ENCODE data around the gene SYCE1L.
"Not testable (repeated sequence)": the region's sequence is repeated elsewhere in the genome, so short reads cannot be mapped to it uniquely, and the experiment has no call there.

SYCE1L gene

GRCh38 chr16:77234611-77235010 is 35.4 kb downstream of the SYCE1L start:
- no peak overlapping the region for H3K9ac ChIP-seq
- H3K79me2 ChIP-seq (ENCODE audit: insufficient read depth, low read depth) = no peaks in the 10 kb centered on the region
- no peaks in the 10 kb centered on the region for H3K27me3 ChIP-seq (ENCODE audit: insufficient read depth, low read depth)
- H4K20me1 ChIP-seq (ENCODE audit: insufficient read depth) = no peaks in the 10 kb centered on the region
- no peaks in the 10 kb centered on the region for H3K36me3 ChIP-seq (ENCODE audit: insufficient read depth)
- no peak for TF ChIP-seq CTCF (conservative IDR thresholded peaks at IDR 0.05; ENCODE audit: low read depth, low read length)
- H3K4me1 ChIP-seq (ENCODE audit: low read depth, poor library complexity, severe bottlenecking) = peaks cover 5% of the 10 kb centered on the region
- no peak overlapping the region for H3K27ac ChIP-seq
- no peak overlapping the region for H2AFZ ChIP-seq (ENCODE audit: low read depth)
- no peak overlapping the region for H3K4me3 ChIP-seq (IDR thresholded peaks at IDR 0.05; ENCODE audit: insufficient read depth, low read depth, low read length)
- no peak overlapping the region for H3K4me2 ChIP-seq

- no peak overlapping the region for H3K4me3 ChIP-seq (IDR thresholded peaks at IDR 0.05; ENCODE audit: insufficient read depth, low read depth, low read length)
- TF ChIP-seq CTCF (conservative IDR thresholded peaks at IDR 0.05; ENCODE audit: low read depth, low read length) = peak; percentile 96
Measured at GRCh38 chr16:77236063-77236511, 36.9 kb downstream of the SYCE1L start.

GRCh38 chr16:77238593-77238992 is 39.4 kb downstream of the SYCE1L start:
- H3K4me1 ChIP-seq (ENCODE audit: low read depth, poor library complexity, severe bottlenecking) = no peaks in the 10 kb centered on the region

More at GRCh38 chr16:77236063-77236511, 36.9 kb downstream of the SYCE1L start:
- H3K4me2 ChIP-seq = peak overlapping the region; percentile 41; the same call in 1 of the 2 replicates
- peaks cover 3% of the 10 kb centered on the region for H3K4me1 ChIP-seq (ENCODE audit: low read depth, poor library complexity, severe bottlenecking)
- H3K9ac ChIP-seq = no peak overlapping the region
- peak overlapping the region; percentile 69 for H2AFZ ChIP-seq (ENCODE audit: low read depth)
- no peaks in the 10 kb centered on the region for H3K27me3 ChIP-seq (ENCODE audit: insufficient read depth, low read depth)
- no peaks in the 10 kb centered on the region for H4K20me1 ChIP-seq (ENCODE audit: insufficient read depth)
- no peaks in the 10 kb centered on the region for H3K79me2 ChIP-seq (ENCODE audit: insufficient read depth, low read depth)
- no peak overlapping the region for H3K27ac ChIP-seq
- H3K36me3 ChIP-seq (ENCODE audit: insufficient read depth) = no peaks in the 10 kb centered on the region

GRCh38 chr16:77242471-77242870 is 43.3 kb downstream of the SYCE1L start:
- not testable (repeated sequence) for H3K36me3 ChIP-seq (ENCODE audit: insufficient read depth)

More at GRCh38 chr16:77238593-77238992, 39.4 kb downstream of the SYCE1L start:
- no peaks in the 10 kb centered on the region for H3K79me2 ChIP-seq (ENCODE audit: insufficient read depth, low read depth)
- no peak for TF ChIP-seq CTCF (conservative IDR thresholded peaks at IDR 0.05; ENCODE audit: low read depth, low read length)
- no peak overlapping the region for H3K4me2 ChIP-seq
- no peaks in the 10 kb centered on the region for H3K36me3 ChIP-seq (ENCODE audit: insufficient read depth)
- H4K20me1 ChIP-seq (ENCODE audit: insufficient read depth) = no peaks in the 10 kb centered on the region
- H3K9ac ChIP-seq = no peak overlapping the region
- no peak overlapping the region for H2AFZ ChIP-seq (ENCODE audit: low read depth)
- no peak overlapping the region for H3K4me3 ChIP-seq (IDR thresholded peaks at IDR 0.05; ENCODE audit: insufficient read depth, low read depth, low read length)
- H3K27me3 ChIP-seq (ENCODE audit: insufficient read depth, low read depth) = no peaks in the 10 kb centered on the region
- no peak overlapping the region for H3K27ac ChIP-seq

GRCh38 chr16:77246150-77246549 is 46.9 kb downstream of the SYCE1L start:
- H2AFZ ChIP-seq (ENCODE audit: low read depth) = no peak overlapping the region
- no peaks in the 10 kb centered on the region for H3K27me3 ChIP-seq (ENCODE audit: insufficient read depth, low read depth)
- no peak overlapping the region for H3K4me3 ChIP-seq (IDR thresholded peaks at IDR 0.05; ENCODE audit: insufficient read depth, low read depth, low read length)
- H3K4me2 ChIP-seq = no peak overlapping the region
- H3K36me3 ChIP-seq (ENCODE audit: insufficient read depth) = no peaks in the 10 kb centered on the region
- no peak overlapping the region for H3K27ac ChIP-seq
- no peaks in the 10 kb centered on the region for H4K20me1 ChIP-seq (ENCODE audit: insufficient read depth)
- no peaks in the 10 kb centered on the region for H3K4me1 ChIP-seq (ENCODE audit: low read depth, poor library complexity, severe bottlenecking)
- H3K79me2 ChIP-seq (ENCODE audit: insufficient read depth, low read depth) = no peaks in the 10 kb centered on the region
- H3K9ac ChIP-seq = no peak overlapping the region
- TF ChIP-seq CTCF (conservative IDR thresholded peaks at IDR 0.05; ENCODE audit: low read depth, low read length) = no peak

More at GRCh38 chr16:77242471-77242870, 43.3 kb downstream of the SYCE1L start:
- H3K4me2 ChIP-seq; H3K79me2 ChIP-seq (ENCODE audit: insufficient read depth, low read depth); H3K4me3 ChIP-seq (IDR thresholded peaks at IDR 0.05; ENCODE audit: insufficient read depth, low read depth, low read length); H2AFZ ChIP-seq (ENCODE audit: low read depth); H4K20me1 ChIP-seq (ENCODE audit: insufficient read depth); H3K27ac ChIP-seq; H3K9ac ChIP-seq; H3K4me1 ChIP-seq (ENCODE audit: low read depth, poor library complexity, severe bottlenecking); H3K27me3 ChIP-seq (ENCODE audit: insufficient read depth, low read depth): not testable (repeated sequence)

Measured in KMS-11 (cell line).